Activated T-helper 1 cell treated with Interleukin-2 at 50 U/mL for 16 hours (primary cell): ENCODE results near the gene ZNF662.
"Not testable (repeated sequence)": the region's sequence is repeated elsewhere in the genome, so short reads cannot be mapped to it uniquely, and the experiment has no call there.

Experiments
- DNase-seq: peaks from one replicate; pipeline ENCODE4 v3.0.0-alpha.2; 2020; ENCODE audit warnings: low read depth

Gene ZNF662

GRCh38 chr3:42906070-42906847 is at the start of gene ZNF662:
Gene ZNF662 (plus strand): TSS chr3:42906142. CDS start chr3:42908115, 1,973 bp downstream.
- DNase-seq, result no peak

GRCh38 chr3:42856544-42856943 is 49.4 kb upstream of the ZNF662 start:
- DNase-seq, result no peak

GRCh38 chr3:42864321-42864950 is 41.5 kb upstream of the ZNF662 start:
- DNase-seq, result no peak

- no peak for DNase-seq
These were observed 40.7 kb upstream of the ZNF662 start for GRCh38 chr3:42865256-42865655.

- DNase-seq, result no peak
These were observed 38.8 kb upstream of the ZNF662 start for GRCh38 chr3:42867138-42867537.

- no peak for DNase-seq
These were observed 37.1 kb upstream of the ZNF662 start for GRCh38 chr3:42868841-42869240.

GRCh38 chr3:42871592-42872196 is 34.2 kb upstream of the ZNF662 start:
- DNase-seq, result no peak

GRCh38 chr3:42872718-42873117 is 33.2 kb upstream of the ZNF662 start:
- DNase-seq, result no peak

- no peak for DNase-seq
These were observed 32.5 kb upstream of the ZNF662 start for GRCh38 chr3:42873221-42873982.

GRCh38 chr3:42874749-42875148 is 31.2 kb upstream of the ZNF662 start:
- DNase-seq, result no peak

GRCh38 chr3:42875325-42876151 is 30.4 kb upstream of the ZNF662 start, which contains the start of gene CYP8B1:
Gene CYP8B1 (minus strand): TSS chr3:42875879. CDS start chr3:42875816, 63 bp downstream.
- no peak for DNase-seq

GRCh38 chr3:42876401-42876800 is 29.5 kb upstream of the ZNF662 start:
- DNase-seq, result no peak

- DNase-seq, result no peak
These were observed 28.8 kb upstream of the ZNF662 start for GRCh38 chr3:42876940-42877720.

GRCh38 chr3:42877881-42878280 is 28.1 kb upstream of the ZNF662 start:
- DNase-seq, result no peak

- no peak for DNase-seq
These were observed 25.8 kb upstream of the ZNF662 start for GRCh38 chr3:42880183-42880582.

- DNase-seq, result peak; percentile 80
These were observed 25.1 kb upstream of the ZNF662 start for GRCh38 chr3:42880601-42881451.

GRCh38 chr3:42883251-42883930 is 22.6 kb upstream of the ZNF662 start:
- not testable (repeated sequence) for DNase-seq

- no peak for DNase-seq
These were observed 21.6 kb upstream of the ZNF662 start for GRCh38 chr3:42884324-42884723.

- DNase-seq, result no peak
These were observed 19.6 kb upstream of the ZNF662 start for GRCh38 chr3:42886294-42886822.
